Measurements from ENCODE around the gene MAP4.

MAP4 gene

DNA sequence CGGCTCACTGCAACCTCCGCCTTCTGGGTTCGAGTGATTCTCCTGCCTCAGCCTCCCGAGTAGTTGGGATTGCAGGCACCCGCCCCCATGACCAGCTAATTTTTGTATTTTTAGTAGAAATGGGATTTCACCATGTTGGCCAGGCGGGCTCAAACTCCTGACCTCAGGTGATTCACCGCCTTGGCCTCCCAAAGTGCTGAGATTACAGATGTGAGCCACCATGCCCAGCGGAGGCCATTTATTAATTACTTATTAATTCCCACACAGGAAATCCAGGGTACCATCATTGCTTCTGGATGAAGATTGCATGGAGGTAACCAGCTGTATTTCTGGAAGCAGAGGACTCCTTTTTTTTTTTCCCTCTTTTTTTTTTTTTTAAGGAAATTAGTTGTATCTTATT is 37.8 kb downstream of the MAP4 start:
- TF ChIP-seq TEAD4 (IDR thresholded peaks at IDR 0.05), result no peak
- TF ChIP-seq FOXM1 (IDR thresholded peaks at IDR 0.05; ENCODE audit: borderline replicate concordance, low read depth), result no peak
- no peak for TF ChIP-seq YY1 (IDR thresholded peaks at IDR 0.05; ENCODE audit: low read depth)
- TF ChIP-seq, protein P1, sequence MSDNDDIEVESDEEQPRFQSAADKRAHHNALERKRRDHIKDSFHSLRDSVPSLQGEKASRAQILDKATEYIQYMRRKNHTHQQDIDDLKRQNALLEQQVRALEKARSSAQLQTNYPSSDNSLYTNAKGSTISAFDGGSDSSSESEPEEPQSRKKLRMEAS (IDR thresholded peaks at IDR 0.05), result no peak
- no peak for TF ChIP-seq TAF1 (IDR thresholded peaks at IDR 0.05; ENCODE audit: low read depth)
- TF ChIP-seq CEBPB (IDR thresholded peaks at IDR 0.05), result no peak
- no peak for TF ChIP-seq CREB1 (IDR thresholded peaks at IDR 0.05; ENCODE audit: low read depth)
- TF ChIP-seq NFIC (IDR thresholded peaks at IDR 0.05), result no peak
- TF ChIP-seq ZBTB7A (IDR thresholded peaks at IDR 0.05; ENCODE audit: low read depth), result no peak

DNA sequence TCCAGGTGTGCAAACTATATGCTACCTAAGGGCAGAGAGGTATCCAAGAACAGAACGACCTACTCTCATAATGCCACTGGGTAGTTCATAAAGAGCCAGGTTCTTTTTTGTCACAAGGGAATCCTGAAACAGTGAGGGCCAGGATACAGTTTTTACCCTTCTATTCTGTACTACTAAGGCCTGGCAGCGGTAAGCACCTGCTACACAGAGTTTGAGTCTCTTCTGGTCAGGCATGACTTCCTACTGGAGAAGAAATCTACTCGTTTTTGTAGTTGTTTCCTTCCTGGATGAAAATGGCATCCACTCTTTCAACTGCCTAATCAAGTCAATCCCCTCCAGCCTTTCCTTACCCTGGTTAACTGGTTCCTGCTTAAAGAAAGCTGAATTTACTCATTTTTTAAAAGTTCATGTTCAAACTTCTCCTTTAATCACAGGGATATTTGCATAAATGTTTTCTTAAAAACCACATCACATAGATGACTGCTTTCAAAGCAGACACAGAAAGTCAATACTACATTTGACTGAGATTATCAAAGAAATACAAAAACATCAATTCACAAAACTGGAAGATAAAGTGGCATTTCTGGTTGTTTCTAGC is 40.0 kb downstream of the MAP4 start:
- TF ChIP-seq YY1 (IDR thresholded peaks at IDR 0.05; ENCODE audit: low read depth) (no peak), EP300 (IDR thresholded peaks at IDR 0.05; ENCODE audit: borderline replicate concordance) (no peak), TEAD4 (IDR thresholded peaks at IDR 0.05) (no peak), EGR1 (IDR thresholded peaks at IDR 0.05) (no peak), RAD21 (IDR thresholded peaks at IDR 0.05; ENCODE audit: low read depth) (no peak), ZBTB7A (IDR thresholded peaks at IDR 0.05; ENCODE audit: low read depth) (no peak), NFIC (IDR thresholded peaks at IDR 0.05) (no peak), CEBPB (IDR thresholded peaks at IDR 0.05) (no peak), FOXM1 (IDR thresholded peaks at IDR 0.05; ENCODE audit: borderline replicate concordance, low read depth) (no peak), TCF12 (IDR thresholded peaks at IDR 0.05; ENCODE audit: low read depth) (no peak), CREB1 (IDR thresholded peaks at IDR 0.05; ENCODE audit: low read depth) (no peak), TAF1 (IDR thresholded peaks at IDR 0.05; ENCODE audit: low read depth) (no peak)
- TF ChIP-seq, protein P2, sequence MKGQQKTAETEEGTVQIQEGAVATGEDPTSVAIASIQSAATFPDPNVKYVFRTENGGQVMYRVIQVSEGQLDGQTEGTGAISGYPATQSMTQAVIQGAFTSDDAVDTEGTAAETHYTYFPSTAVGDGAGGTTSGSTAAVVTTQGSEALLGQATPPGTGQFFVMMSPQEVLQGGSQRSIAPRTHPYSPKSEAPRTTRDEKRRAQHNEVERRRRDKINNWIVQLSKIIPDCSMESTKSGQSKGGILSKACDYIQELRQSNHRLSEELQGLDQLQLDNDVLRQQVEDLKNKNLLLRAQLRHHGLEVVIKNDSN (IDR thresholded peaks at IDR 0.05), result no peak
- TF ChIP-seq, protein P1 (IDR thresholded peaks at IDR 0.05), result no peak
- TF ChIP-seq, protein P3, sequence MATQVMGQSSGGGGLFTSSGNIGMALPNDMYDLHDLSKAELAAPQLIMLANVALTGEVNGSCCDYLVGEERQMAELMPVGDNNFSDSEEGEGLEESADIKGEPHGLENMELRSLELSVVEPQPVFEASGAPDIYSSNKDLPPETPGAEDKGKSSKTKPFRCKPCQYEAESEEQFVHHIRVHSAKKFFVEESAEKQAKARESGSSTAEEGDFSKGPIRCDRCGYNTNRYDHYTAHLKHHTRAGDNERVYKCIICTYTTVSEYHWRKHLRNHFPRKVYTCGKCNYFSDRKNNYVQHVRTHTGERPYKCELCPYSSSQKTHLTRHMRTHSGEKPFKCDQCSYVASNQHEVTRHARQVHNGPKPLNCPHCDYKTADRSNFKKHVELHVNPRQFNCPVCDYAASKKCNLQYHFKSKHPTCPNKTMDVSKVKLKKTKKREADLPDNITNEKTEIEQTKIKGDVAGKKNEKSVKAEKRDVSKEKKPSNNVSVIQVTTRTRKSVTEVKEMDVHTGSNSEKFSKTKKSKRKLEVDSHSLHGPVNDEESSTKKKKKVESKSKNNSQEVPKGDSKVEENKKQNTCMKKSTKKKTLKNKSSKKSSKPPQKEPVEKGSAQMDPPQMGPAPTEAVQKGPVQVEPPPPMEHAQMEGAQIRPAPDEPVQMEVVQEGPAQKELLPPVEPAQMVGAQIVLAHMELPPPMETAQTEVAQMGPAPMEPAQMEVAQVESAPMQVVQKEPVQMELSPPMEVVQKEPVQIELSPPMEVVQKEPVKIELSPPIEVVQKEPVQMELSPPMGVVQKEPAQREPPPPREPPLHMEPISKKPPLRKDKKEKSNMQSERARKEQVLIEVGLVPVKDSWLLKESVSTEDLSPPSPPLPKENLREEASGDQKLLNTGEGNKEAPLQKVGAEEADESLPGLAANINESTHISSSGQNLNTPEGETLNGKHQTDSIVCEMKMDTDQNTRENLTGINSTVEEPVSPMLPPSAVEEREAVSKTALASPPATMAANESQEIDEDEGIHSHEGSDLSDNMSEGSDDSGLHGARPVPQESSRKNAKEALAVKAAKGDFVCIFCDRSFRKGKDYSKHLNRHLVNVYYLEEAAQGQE (IDR thresholded peaks at IDR 0.05; ENCODE audit: low read depth), result no peak

DNA sequence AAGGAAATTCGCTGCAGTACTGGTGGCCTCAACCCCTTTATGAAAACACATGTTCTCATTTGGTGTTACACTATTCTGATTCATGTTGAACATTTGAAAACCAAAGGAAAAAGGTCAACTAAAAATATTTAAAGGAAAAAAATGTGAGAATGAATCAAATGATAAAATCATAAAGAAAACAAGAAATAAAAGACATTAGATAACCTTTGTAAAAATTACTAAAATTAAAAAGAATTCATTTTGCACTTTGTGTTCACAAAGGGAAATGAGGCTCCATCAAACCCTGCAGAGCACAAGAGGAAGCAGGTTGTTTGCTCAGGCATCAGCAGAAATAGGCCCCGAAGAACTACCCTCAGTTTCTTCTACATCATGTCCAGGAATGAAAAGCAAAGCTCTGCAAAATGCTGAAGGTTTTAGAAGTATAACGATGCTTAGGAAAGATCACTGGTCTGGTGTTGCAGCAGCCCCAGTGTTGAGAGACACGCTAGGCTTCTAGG is 41.2 kb downstream of the MAP4 start:
- TF ChIP-seq CEBPB (IDR thresholded peaks at IDR 0.05) (no peak), RAD21 (IDR thresholded peaks at IDR 0.05; ENCODE audit: low read depth) (no peak), EGR1 (IDR thresholded peaks at IDR 0.05) (no peak), FOXM1 (IDR thresholded peaks at IDR 0.05; ENCODE audit: borderline replicate concordance, low read depth) (no peak), ZBTB7A (IDR thresholded peaks at IDR 0.05; ENCODE audit: low read depth) (no peak), TCF12 (IDR thresholded peaks at IDR 0.05; ENCODE audit: low read depth) (no peak), TAF1 (IDR thresholded peaks at IDR 0.05; ENCODE audit: low read depth) (no peak), CREB1 (IDR thresholded peaks at IDR 0.05; ENCODE audit: low read depth) (no peak), YY1 (IDR thresholded peaks at IDR 0.05; ENCODE audit: low read depth) (no peak), TEAD4 (IDR thresholded peaks at IDR 0.05) (no peak)
- TF ChIP-seq, protein P3 (IDR thresholded peaks at IDR 0.05; ENCODE audit: low read depth), result no peak
- TF ChIP-seq, protein P2 (IDR thresholded peaks at IDR 0.05), result no peak

DNA sequence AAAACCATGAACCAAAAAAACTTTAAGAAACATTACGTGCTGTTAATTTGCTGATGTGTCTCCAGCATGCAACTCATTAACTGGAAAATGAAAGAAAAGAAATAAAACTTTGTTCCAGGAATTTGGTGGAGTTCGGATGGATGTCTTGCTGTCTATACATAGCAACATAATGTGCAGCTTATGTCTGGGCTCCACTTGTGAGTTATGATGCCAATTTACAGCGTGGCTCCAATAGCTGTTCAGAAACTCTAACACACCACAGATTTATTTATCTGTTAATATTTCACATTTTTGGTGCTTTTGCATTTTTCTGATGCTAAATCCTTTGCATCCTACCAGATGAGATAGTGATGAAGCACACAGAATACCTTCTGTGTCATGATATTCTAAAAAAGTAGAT is 45.1 kb downstream of the MAP4 start:
- TF ChIP-seq TEAD4 (IDR thresholded peaks at IDR 0.05) (no peak), CREB1 (IDR thresholded peaks at IDR 0.05; ENCODE audit: low read depth) (no peak), CEBPB (IDR thresholded peaks at IDR 0.05) (no peak), EGR1 (IDR thresholded peaks at IDR 0.05) (no peak), FOXM1 (IDR thresholded peaks at IDR 0.05; ENCODE audit: borderline replicate concordance, low read depth) (no peak), EP300 (IDR thresholded peaks at IDR 0.05; ENCODE audit: borderline replicate concordance) (no peak), TCF12 (IDR thresholded peaks at IDR 0.05; ENCODE audit: low read depth) (no peak), ZBTB7A (IDR thresholded peaks at IDR 0.05; ENCODE audit: low read depth) (no peak), TAF1 (IDR thresholded peaks at IDR 0.05; ENCODE audit: low read depth) (no peak), NFIC (IDR thresholded peaks at IDR 0.05) (no peak), RAD21 (IDR thresholded peaks at IDR 0.05; ENCODE audit: low read depth) (no peak), YY1 (IDR thresholded peaks at IDR 0.05; ENCODE audit: low read depth) (no peak)
- TF ChIP-seq, protein P1 (IDR thresholded peaks at IDR 0.05), result no peak
- TF ChIP-seq, protein P3 (IDR thresholded peaks at IDR 0.05; ENCODE audit: low read depth), result no peak
- TF ChIP-seq, protein P2 (IDR thresholded peaks at IDR 0.05), result no peak

Measured in Ishikawa (cell line).